HCT116 (cell line): ENCODE measurements around the gene AZIN2. TPM values are rescaled to one million over a fixed set of nuclear protein-coding genes. Genes with fewer than 3 reads are reported as not detected.

ENCODE experiments used
- ATAC-seq: fragments of 200-7000 bp; cut with Tn5 transposase; 2 replicates; pipeline ENCODE4 v1.9.1; 2020; ENCODE audit warnings: mild to moderate bottlenecking, moderate library complexity
- Bru-seq: library from RNA; stranded (reverse); fragments of 400-500 nt; gene quantifications from one replicate; lab custom pipeline; 2021; lab: Mats Ljungman, UMichigan
- BruChase-seq, 2 experiments: library from RNA; stranded (reverse); fragments of 400-500 nt; gene quantifications; one replicate each; lab custom pipeline; 2021; lab: Mats Ljungman, UMichigan
- BruUV-seq: library from RNA; stranded (reverse); fragments of 400-500 nt; replicated peaks from 2 replicates; lab custom pipeline; 2021; lab: Mats Ljungman, UMichigan
- CTCF ChIA-PET: fragments of 300-600 bp; sonication (Branson Sonifier 250); formaldehyde crosslinking; loops from one replicate; lab custom pipeline; 2021; ENCODE audit warnings: antibody characterized with exemption; lab: Charles Lee
- POLR2A ChIA-PET: fragments of 300-600, 350-600 bp; sonication (Branson Sonifier 250); formaldehyde crosslinking; loops from one replicate; lab custom pipeline; 2021; ENCODE audit warnings: antibody characterized with exemption; lab: Charles Lee
- RAD21 ChIA-PET, 2 experiments: fragments of 300-600 bp; sonication (Branson Sonifier 250); formaldehyde crosslinking; loops; one replicate each; lab custom pipeline; 2023; ENCODE audit warnings: low total read pairs in 2 of 2; ENCODE audit not compliant: uncharacterized antibody in 2 of 2, unreplicated experiment in 2 of 2, low non-redundant PET in 1 of 2; lab: Charles Lee
- DNase-seq: peaks from one replicate; pipeline ENCODE4 v3.0.0-alpha.2; 2010; ENCODE audit warnings: low read depth, low spot score
- H2AFZ ChIP-seq: fragments of 200-600 bp; shearing (Covaris generic), sonication (generic); 2 replicates; pipeline ENCODE4 v1.6.1; 2017; ENCODE audit warnings: low read depth, mixed run types, mixed read lengths, antibody characterized with exemption, low read length; ENCODE audit not compliant: poor library complexity, severe bottlenecking
- H3K27ac ChIP-seq: 2 replicates; pipeline ENCODE4 v1.5.1; 2012; ENCODE audit warnings: low read depth, low read length
- H3K27me3 ChIP-seq: fragments of 200-600 bp; sonication (generic); 2 replicates; pipeline ENCODE4 v1.6.1; 2016; ENCODE audit warnings: mixed run types, low read length, mixed read lengths; ENCODE audit not compliant: insufficient read depth
- H3K36me3 ChIP-seq, 2 experiments: fragments of 200-500 bp in 1 of 2; fragments of 200-600 bp in 1 of 2; sonication (Bioruptor generic) in 1 of 2; sonication (generic) in 1 of 2; 2 replicates each; pipeline versions ENCODE4 v1.5.1 to v1.6.1; 2014 to 2016; ENCODE audit warnings: low read length in 2 of 2, inconsistent platforms in 1 of 2, mixed read lengths in 1 of 2, mixed run types in 1 of 2; ENCODE audit not compliant: insufficient read depth in 2 of 2, control insufficient read depth in 1 of 2
- H3K4me1 ChIP-seq, 2 experiments: fragments of 200-600 bp in 1 of 2; sonication (generic) in 1 of 2; 2 replicates each; pipeline versions ENCODE4 v1.5.1 to v1.6.1; 2012 to 2017; ENCODE audit warnings: low read length in 2 of 2, inconsistent platforms in 1 of 2, mild to moderate bottlenecking in 1 of 2, mixed read lengths in 1 of 2, mixed run types in 1 of 2, moderate library complexity in 1 of 2; ENCODE audit not compliant: insufficient read depth in 2 of 2, control insufficient read depth in 1 of 2
- H3K4me2 ChIP-seq: fragments of 200-600 bp; sonication (generic); 2 replicates; pipeline ENCODE4 v1.6.1; 2017; ENCODE audit warnings: mixed run types, low read length, mixed read lengths
- H3K4me3 ChIP-seq, 2 experiments: fragments of 200-600 bp in 1 of 2; sonication (generic) in 1 of 2; replicated peaks in 1 of 2; 2 replicates each; pipeline ENCODE4 v1.5.1; 2011 to 2016; ENCODE audit warnings: low read length in 2 of 2, control low read depth in 1 of 2, low read depth in 1 of 2, mild to moderate bottlenecking in 1 of 2, mixed read lengths in 1 of 2, mixed run types in 1 of 2
- H3K79me2 ChIP-seq: fragments of 200-600 bp; sonication (generic); 2 replicates; pipeline ENCODE4 v1.6.1; 2017; ENCODE audit warnings: mild to moderate bottlenecking, mixed run types, low read length, moderate library complexity, mixed read lengths; ENCODE audit not compliant: insufficient read depth
- H3K9ac ChIP-seq: fragments of 200-600 bp; sonication (generic); 2 replicates; pipeline ENCODE4 v1.6.1; 2016; ENCODE audit warnings: low read length, mixed read lengths
- H3K9me2 ChIP-seq: fragments of 200-600 bp; sonication (generic), shearing (Covaris generic); 2 replicates; pipeline ENCODE4 v1.6.1; 2017; ENCODE audit warnings: mixed run types, mild to moderate bottlenecking, moderate library complexity; ENCODE audit not compliant: insufficient read depth
- H3K9me3 ChIP-seq, 2 experiments: fragments of 200-500 bp in 1 of 2; fragments of 200-600 bp in 1 of 2; sonication (Bioruptor generic) in 1 of 2; sonication (generic) in 1 of 2; 2 replicates each; pipeline ENCODE4 v1.6.1; 2014 to 2017; ENCODE audit warnings: low read length in 2 of 2, mixed read lengths in 2 of 2, inconsistent platforms in 1 of 2, low read depth in 1 of 2, mild to moderate bottlenecking in 1 of 2, mixed run types in 1 of 2, moderate library complexity in 1 of 2; ENCODE audit not compliant: control insufficient read depth in 1 of 2, insufficient read depth in 1 of 2
- H4K20me1 ChIP-seq: fragments of 200-600 bp; sonication (generic), shearing (Covaris generic); 2 replicates; pipeline ENCODE4 v1.6.1; 2017; ENCODE audit warnings: mixed run types, mild to moderate bottlenecking, moderate library complexity; ENCODE audit not compliant: insufficient read depth
- ATF3 ChIP-seq: IDR thresholded peaks from 2 replicates; pipeline ENCODE4 v1.6.1; 2012
- CBX3 ChIP-seq: IDR thresholded peaks from 2 replicates; pipeline ENCODE4 v1.6.1; 2012; ENCODE audit warnings: low read depth
- CEBPB ChIP-seq: IDR thresholded peaks from 2 replicates; pipeline ENCODE4 v1.6.1; 2012; ENCODE audit warnings: low read depth
- EGR1 ChIP-seq: IDR thresholded peaks from 2 replicates; pipeline ENCODE4 v1.6.1; 2012; ENCODE audit warnings: low read depth
- ELF1 ChIP-seq: IDR thresholded peaks from 2 replicates; pipeline ENCODE4 v1.6.1; 2012; ENCODE audit warnings: low read depth, borderline replicate concordance
- EZH2 ChIP-seq: fragments of 200-600 bp; sonication (generic); IDR thresholded peaks from 2 replicates; pipeline ENCODE4 v1.6.1; 2017; ENCODE audit warnings: antibody characterized with exemption, mixed run types
- FOSL1 ChIP-seq: IDR thresholded peaks from 2 replicates; pipeline ENCODE4 v1.6.1; 2012; ENCODE audit warnings: low read depth
- JUND ChIP-seq: IDR thresholded peaks from 2 replicates; pipeline ENCODE4 v1.6.1; 2012
- MAX ChIP-seq: IDR thresholded peaks from 2 replicates; pipeline ENCODE4 v1.6.1; 2012
- RAD21 ChIP-seq: IDR thresholded peaks from 2 replicates; pipeline ENCODE4 v1.6.1; 2012; ENCODE audit warnings: low read depth, mild to moderate bottlenecking
- SIN3A ChIP-seq: IDR thresholded peaks from 2 replicates; pipeline ENCODE4 v1.6.1; 2012; ENCODE audit warnings: low read depth
- SP1 ChIP-seq: IDR thresholded peaks from 2 replicates; pipeline ENCODE4 v1.6.1; 2012; ENCODE audit warnings: low read depth
- SRF ChIP-seq: IDR thresholded peaks from 2 replicates; pipeline ENCODE4 v1.6.1; 2012; ENCODE audit warnings: low read depth
- TCF7L2 ChIP-seq: IDR thresholded peaks from 2 replicates; pipeline ENCODE4 v1.7.0; 2011; ENCODE audit warnings: borderline replicate concordance, inconsistent platforms; ENCODE audit not compliant: insufficient read depth, insufficient read length; ENCODE audit errors: extremely low read depth
- YY1 ChIP-seq: IDR thresholded peaks from 2 replicates; pipeline ENCODE4 v1.6.1; 2011; ENCODE audit warnings: low read length, low read depth, moderate library complexity, mild to moderate bottlenecking; ENCODE audit not compliant: insufficient replicate concordance; ENCODE audit errors: extremely low read depth
- ZFX ChIP-seq: fragments of 450-650 bp; IDR thresholded peaks from 2 replicates; pipeline ENCODE4 v1.6.1; 2017
- ZNF274 ChIP-seq: fragments of 200-500 bp; sonication (Bioruptor generic); IDR thresholded peaks from 2 replicates; pipeline ENCODE4 v1.6.1; 2014; ENCODE audit warnings: mild to moderate bottlenecking, low read depth, low read length, inconsistent platforms
- intact Hi-C: fragments of 100-400 bp; cut with micrococcal nuclease; formaldehyde crosslinking; loops from 2 replicates; pipeline ENCODE4 v1.10.0; 2022
- long read RNA-seq: library from polyadenylated mRNA; unstranded; transcript quantifications from one replicate; pipeline ENCODE4 v2.0.0, GENCODE V29; 2021; ENCODE audit not compliant: unreplicated experiment
- polyA plus RNA-seq: library from polyadenylated mRNA; unstranded; fragments of >200 nt; gene quantifications from 2 replicates; pipeline ENCODE4 v1.2.1, GENCODE V29; 2012; ENCODE audit warnings: missing spikeins
- total RNA-seq: library from RNA; stranded (reverse); gene quantifications from one replicate; pipeline ENCODE4 v1.2.1, GENCODE V29; 2021; ENCODE audit not compliant: unreplicated experiment
- TF ChIP-seq, protein P1 (sequence below), 3 experiments: fragments of 200-600 bp in 1 of 3; sonication (generic) in 1 of 3; IDR thresholded peaks in 2 of 3; conservative IDR thresholded peaks in 1 of 3; 2 replicates each; pipeline ENCODE4 v1.5.1; 2012 to 2017; ENCODE audit warnings: low read depth in 2 of 3, low read length in 2 of 3, antibody characterized with exemption in 1 of 3, borderline replicate concordance in 1 of 3, control low read depth in 1 of 3, mild to moderate bottlenecking in 1 of 3, mixed read lengths in 1 of 3, mixed run types in 1 of 3, moderate library complexity in 1 of 3; ENCODE audit not compliant: insufficient read depth in 1 of 3
- TF ChIP-seq, protein P2 (sequence below): IDR thresholded peaks from 2 replicates; pipeline ENCODE4 v1.6.1; 2012; ENCODE audit warnings: low read depth

Gene AZIN2
- 7.8 TPM for total RNA-seq
- 9.0 and 9.7 TPM in 2 replicates for polyA plus RNA-seq
- percentile 55 among the genes with signal in this experiment for Bru-seq, nascent RNA
- BruChase-seq, experiment 1, labeled RNA remaining after a 6-hour chase, result percentile 49 among the genes with signal in this experiment
- percentile 67 among the genes with signal in this experiment for BruChase-seq, experiment 2, labeled RNA remaining after a 2-hour chase
- long read RNA-seq, partial matches to known transcripts, result 2 of 17 reads
- long read RNA-seq, other reads (novel, unspliced or antisense), result 14 of 17 reads

- TSS peak; percentile 51 for BruUV-seq
- peak within 1 kb of the TSS; percentile 71 for H3K9ac ChIP-seq
- RAD21 ChIA-PET, result no interaction called here
- H3K36me3 ChIP-seq, result no peaks in the 10 kb centered on the region
- peak within 1 kb of the TSS; percentile 49; the same call in 1 of the 2 replicates for H3K27ac ChIP-seq
- no peaks in the 10 kb centered on the region for H3K27me3 ChIP-seq
- H2AFZ ChIP-seq, result peak within 1 kb of the TSS; percentile 56
- CTCF ChIA-PET, result interaction anchor here (1.3 to 1.5 kb wide), 2 partner anchors 46 to 203 kb away, joined by 5 read pairs; no protein-coding TSS in a partner anchor
- intact Hi-C loops, result no loop called here
- no peaks in the 10 kb centered on the region for H3K9me2 ChIP-seq
- DNase-seq, result peak; percentile 86
- peak; percentile 99 for ATAC-seq
- POLR2A ChIA-PET, result interaction anchor here (0.6 to 1.8 kb wide), 9 partner anchors 10 to 205 kb away, joined by 3 to 5 read pairs (median 4); no protein-coding TSS in a partner anchor
- peak within 1 kb of the TSS; percentile 66 to 82 for H3K4me3 ChIP-seq
- H3K4me2 ChIP-seq, result peak within 1 kb of the TSS; percentile 97
- H3K79me2 ChIP-seq, result no peaks in the 10 kb centered on the region
- H3K9me3 ChIP-seq, result no peaks in the 10 kb centered on the region
- peaks cover 5 to 25% of the 10 kb centered on the region in 2 experiments for H3K4me1 ChIP-seq
- H4K20me1 ChIP-seq, result no peaks in the 10 kb centered on the region
- no peak for TF ChIP-seq YY1
- no peak for TF ChIP-seq ZNF274
- no peak for TF ChIP-seq SIN3A
- no peak for TF ChIP-seq TCF7L2
- no peak for TF ChIP-seq SRF
- no peak for TF ChIP-seq CEBPB
- TF ChIP-seq FOSL1, result no peak
- TF ChIP-seq ATF3, result no peak
- peak; percentile 48; the same call in 1 of the 2 replicates for TF ChIP-seq ZFX
- no peak for TF ChIP-seq RAD21
- no peak for TF ChIP-seq CBX3
- no peak for TF ChIP-seq MAX
- TF ChIP-seq ELF1, result no peak
- no peak for TF ChIP-seq EZH2
- no peak for TF ChIP-seq EGR1
- TF ChIP-seq, protein P1, sequence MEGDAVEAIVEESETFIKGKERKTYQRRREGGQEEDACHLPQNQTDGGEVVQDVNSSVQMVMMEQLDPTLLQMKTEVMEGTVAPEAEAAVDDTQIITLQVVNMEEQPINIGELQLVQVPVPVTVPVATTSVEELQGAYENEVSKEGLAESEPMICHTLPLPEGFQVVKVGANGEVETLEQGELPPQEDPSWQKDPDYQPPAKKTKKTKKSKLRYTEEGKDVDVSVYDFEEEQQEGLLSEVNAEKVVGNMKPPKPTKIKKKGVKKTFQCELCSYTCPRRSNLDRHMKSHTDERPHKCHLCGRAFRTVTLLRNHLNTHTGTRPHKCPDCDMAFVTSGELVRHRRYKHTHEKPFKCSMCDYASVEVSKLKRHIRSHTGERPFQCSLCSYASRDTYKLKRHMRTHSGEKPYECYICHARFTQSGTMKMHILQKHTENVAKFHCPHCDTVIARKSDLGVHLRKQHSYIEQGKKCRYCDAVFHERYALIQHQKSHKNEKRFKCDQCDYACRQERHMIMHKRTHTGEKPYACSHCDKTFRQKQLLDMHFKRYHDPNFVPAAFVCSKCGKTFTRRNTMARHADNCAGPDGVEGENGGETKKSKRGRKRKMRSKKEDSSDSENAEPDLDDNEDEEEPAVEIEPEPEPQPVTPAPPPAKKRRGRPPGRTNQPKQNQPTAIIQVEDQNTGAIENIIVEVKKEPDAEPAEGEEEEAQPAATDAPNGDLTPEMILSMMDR (IDR thresholded peaks at IDR 0.05 in 2 of 3, conservative IDR thresholded peaks at IDR 0.05 in 1 of 3; ENCODE audit: borderline replicate concordance in 1 of 3, insufficient read depth in 1 of 3, low read depth in 2 of 3, low read length in 2 of 3), result no peak
- peak; percentile 77 for TF ChIP-seq SP1
- TF ChIP-seq, protein P2, sequence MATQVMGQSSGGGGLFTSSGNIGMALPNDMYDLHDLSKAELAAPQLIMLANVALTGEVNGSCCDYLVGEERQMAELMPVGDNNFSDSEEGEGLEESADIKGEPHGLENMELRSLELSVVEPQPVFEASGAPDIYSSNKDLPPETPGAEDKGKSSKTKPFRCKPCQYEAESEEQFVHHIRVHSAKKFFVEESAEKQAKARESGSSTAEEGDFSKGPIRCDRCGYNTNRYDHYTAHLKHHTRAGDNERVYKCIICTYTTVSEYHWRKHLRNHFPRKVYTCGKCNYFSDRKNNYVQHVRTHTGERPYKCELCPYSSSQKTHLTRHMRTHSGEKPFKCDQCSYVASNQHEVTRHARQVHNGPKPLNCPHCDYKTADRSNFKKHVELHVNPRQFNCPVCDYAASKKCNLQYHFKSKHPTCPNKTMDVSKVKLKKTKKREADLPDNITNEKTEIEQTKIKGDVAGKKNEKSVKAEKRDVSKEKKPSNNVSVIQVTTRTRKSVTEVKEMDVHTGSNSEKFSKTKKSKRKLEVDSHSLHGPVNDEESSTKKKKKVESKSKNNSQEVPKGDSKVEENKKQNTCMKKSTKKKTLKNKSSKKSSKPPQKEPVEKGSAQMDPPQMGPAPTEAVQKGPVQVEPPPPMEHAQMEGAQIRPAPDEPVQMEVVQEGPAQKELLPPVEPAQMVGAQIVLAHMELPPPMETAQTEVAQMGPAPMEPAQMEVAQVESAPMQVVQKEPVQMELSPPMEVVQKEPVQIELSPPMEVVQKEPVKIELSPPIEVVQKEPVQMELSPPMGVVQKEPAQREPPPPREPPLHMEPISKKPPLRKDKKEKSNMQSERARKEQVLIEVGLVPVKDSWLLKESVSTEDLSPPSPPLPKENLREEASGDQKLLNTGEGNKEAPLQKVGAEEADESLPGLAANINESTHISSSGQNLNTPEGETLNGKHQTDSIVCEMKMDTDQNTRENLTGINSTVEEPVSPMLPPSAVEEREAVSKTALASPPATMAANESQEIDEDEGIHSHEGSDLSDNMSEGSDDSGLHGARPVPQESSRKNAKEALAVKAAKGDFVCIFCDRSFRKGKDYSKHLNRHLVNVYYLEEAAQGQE, result no peak
- TF ChIP-seq JUND, result no peak
Measured at GRCh38 chr1:33080885-33081553, at the start of gene AZIN2. TSS of gene AZIN2 (plus strand) at chr1:33081153. CDS start at chr1:33082250, 1,097 bp downstream.
